ENCODE measurements around the gene ABR.
A peak's percentile ranks its signal among the peaks of the same experiment; 100 is the strongest.
"Not testable (repeated sequence)": the region's sequence is repeated elsewhere in the genome, so short reads cannot be mapped to it uniquely, and the experiment has no call there.

Gene ABR

DNA sequence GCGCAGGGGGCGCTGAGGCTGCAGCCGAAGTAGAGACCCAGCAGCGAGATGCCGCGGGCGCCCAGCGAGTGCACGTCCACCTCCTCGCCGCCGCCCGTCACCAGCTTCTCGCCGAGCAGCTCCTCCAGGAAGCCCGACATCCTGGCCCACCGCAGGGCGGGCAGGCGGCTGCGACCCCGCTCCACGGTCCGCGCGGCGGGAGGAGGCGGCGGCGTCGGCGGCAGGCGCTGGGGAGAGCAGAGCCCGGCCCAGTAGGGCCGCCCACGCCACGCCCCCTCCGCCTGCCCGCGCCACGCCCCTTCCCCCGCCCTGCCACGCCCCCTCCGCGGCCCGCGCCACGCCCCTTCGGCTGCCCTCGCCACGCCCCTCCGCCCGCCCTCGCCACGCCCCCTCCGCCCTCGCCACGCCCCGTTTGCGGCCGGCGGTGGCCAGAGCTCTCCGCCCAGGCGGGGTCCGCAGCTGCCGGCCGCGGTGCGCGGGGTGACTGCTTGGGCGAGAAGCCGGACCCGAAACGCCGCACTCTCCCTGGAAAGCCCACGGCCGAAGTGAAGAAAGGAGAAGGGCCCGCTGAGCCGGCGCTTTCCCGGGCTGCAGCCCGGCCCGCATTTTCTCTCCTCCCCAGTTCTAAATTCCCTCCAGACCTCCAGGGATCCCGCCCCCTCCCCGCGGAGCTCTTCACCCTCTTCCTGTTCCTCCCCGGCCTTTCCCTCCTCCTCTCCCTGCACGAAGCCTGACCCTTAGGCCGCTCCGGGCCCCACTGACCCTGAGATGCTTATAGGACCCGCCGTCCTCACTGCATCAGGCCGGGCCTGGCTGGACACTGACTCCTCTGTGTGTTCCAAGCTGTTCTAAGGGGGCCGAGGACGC, 200.0 kb downstream of the ABR start, which contains the start of gene NXN:
NXN (minus strand) TSS at position 238 of the 867 bp plus-strand sequence.
- DNase-seq, result peak; percentile 68 to 92

DNA sequence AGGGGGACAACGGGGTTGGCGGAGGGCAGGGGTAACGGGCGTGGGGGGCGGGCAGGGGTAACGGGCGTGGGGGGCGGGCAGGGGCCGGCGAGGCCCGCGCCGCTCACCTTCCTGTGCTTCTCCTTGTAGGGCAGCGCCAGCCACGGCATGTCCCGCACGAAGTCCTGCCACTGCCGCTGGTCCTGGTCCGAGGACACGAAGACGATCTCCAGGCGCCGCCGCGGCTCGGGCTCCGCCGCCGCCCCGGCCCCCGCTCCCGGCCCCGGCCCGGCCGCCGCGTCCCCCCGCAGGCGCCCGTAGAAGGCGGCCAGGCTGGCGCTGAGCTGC, 200.6 kb downstream of the ABR start:
- no peak for DNase-seq

DNA sequence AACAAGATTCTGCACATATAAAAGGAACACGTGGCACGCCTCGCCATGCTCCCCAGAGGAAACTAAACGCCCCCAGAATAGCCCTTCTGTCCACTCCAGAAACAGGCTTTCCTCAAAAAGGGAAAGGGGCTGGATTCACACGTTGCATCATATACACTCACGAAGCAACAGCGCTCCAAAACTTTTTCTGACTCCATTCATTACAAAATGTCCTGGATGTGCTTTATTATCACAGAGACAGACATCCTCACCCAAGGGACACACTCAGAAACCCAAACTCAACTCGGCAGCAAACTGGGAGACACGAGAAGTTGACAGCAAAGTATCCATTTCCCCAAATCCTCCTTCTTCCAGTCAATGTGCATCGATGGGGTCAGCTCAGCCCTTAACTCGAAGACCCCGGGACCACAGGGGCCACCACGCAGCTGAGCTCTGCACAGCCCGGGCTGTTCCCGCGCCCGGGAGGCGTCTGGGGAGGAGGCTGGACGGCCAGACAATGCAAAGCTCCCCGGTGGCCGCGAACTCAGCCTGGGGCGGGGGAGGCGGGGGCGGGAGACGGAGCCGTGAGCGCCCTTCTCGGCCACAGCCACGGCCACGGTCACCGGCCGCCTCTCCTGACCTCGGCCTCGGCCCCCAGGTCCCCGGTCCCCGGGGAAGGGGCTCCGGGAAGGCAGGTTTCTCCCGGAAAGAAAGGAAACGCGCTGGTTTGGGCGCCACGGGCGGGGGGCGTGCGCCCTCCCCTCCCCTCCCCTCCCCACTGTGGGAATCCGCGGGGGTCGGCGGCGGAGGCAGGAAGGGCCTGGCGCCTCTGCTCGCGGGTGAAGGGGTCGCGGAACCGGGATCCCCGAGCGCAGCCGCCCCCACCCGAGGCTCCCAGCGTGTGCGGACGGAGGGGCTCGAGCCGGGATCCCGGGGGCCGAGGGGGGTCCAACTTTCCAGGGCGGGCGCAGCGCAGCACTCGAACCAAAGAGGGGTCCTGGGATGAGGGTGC, 201.4 kb downstream of the ABR start:
- no peak for DNase-seq

DNA sequence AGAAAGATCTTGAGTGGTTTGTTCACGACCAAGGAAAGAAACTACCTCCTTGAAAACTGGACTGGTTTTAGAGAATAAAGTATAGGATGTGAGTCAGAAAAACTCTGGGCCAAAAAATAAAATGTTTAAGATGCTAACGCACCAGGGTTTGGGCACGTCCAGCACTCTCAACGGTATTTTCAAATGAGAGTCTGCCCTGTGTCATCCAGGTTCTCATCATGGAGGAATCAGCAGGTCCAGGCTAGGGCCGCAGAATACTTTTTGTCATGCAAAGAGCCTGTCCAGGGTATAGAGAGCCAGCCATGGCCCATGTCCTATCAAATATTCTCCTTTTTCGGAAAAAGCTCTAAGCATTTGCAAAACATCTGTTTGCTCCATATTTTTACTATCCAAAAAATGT, 202.6 kb downstream of the ABR start:
- no peak for DNase-seq

GRCh38 chr17:976312-976711, 203.5 kb downstream of the ABR start:
- DNase-seq, result no peak

DNA sequence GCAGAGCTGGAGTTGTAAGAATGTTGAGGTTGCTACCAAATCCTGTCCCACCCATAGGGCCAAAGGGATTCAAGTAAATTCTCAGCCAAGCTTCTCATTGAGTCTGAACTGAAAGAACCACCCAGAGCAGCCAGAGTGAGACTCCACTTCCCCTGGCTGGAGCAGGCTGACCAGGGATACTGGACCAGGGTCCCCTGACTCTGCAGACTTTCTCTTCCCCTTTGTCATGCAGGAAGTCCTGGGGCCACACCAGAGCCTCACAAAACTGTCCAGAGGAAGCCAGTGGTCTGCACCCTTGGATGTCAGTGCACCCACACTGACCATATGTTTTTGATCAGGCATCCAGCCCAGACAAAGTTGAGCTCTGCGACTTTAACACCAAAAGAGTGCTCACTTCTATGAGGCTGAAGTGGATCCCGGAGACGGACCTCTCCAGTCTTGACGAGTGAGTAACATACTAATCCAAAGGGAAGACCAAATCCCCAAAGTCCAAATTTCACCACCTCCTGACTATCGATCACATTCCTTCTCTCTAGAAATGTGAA, 204.3 kb downstream of the ABR start:
- DNase-seq, result peak; percentile 4 to 16

DNA sequence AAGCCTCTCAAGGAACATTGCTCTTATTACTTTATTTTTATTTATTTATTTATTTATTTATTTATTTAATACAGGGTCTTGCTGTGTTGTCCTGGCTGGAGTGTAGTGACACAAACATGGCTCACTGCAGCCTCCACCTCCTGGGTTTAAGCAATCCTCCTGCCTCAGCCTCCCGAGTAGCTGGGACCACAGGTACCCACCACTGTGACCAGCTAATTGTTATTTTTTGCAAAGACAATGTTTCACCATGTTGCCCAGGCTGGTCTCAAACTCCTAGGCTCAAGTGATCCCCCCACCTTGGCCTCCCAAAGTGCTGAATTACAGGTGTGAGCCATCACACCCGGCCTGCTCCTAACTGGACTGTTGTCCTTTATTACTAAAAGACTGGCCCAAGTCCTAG, 205.0 kb downstream of the ABR start:
- not testable (repeated sequence) for DNase-seq

DNA sequence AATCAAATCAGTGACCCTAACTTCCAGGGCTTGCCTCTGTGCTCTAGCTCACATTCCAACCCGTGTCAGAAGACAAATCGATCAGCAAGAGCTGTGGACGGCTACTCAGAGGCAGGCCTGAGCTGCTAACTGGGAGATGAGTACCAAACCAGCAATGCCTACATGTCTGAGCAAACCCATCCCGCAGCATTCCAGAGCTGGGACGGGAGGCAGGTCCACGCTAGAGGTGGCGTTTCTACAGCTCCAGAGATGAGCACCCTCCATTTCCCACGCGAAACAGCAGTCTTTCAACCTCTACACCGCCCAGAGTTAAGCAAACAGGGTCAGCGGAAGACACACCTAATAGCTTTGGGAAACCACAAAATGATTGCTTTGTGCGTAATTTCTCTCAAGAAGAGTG, 206.7 kb downstream of the ABR start:
- no peak for DNase-seq

DNA sequence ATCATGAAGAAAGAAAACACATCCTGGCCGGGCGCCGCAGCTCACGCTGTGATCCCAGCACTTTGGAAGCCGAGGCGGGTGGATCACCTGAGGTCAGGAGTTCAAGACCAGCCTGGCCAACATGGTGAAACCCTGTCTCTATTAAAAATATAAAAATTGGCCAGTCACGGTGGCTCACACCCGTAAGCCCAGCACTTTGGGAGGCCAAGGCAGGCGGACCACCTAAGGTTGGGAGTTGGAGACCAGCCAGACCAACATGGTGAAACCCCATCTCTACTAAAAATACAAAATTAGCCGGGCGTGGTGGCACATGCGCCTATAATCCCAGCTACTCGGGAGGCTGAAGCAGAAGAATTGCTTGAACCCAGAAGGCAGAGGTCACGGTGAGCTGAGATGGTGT, 207.9 kb downstream of the ABR start:
- not testable (repeated sequence) for DNase-seq

DNA sequence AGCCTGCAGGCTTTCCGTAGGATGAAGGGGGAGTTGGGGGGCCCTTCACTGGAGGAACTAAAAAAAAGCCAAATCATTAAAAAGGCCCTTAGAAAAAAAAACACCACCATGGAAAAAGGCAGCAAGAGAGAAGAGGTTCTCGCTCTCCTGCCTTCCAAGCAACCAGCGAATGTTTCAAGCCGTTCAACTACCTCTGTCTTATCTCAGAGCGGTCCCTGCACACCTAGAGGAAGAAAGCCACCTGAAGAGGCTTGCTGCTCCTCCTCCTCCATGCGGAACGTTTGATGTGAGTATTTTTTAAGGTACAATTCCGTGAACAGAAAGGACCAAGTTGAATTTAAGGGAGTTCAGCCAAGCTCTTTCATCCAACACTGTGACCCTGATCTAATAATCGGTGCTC, 209.4 kb downstream of the ABR start:
- no peak for DNase-seq

DNA sequence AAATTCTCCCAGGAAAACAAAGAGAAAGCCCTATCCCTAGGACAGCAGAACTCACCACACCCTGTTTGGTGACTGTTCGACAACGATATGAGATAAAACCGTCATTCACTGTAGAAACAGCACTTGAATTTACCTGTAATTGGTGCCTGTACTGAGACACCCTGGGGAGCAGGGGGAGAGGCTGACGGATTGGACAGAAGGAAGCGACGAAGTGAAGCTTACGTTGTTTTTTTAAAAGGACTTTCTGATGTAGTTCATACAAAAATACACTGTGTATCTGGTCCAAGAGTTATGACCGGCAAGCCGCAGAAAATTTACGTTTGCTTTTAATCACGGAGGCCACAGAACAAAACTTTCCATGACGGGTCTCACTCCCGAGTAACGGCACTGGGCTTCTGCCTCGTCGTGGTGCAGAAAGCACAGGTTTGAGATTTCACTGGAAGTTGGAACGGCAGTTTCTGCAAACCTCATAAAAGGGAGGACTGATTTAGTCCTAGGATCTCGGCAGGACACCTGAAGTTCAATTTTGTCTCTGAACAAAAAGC, 209.9 kb downstream of the ABR start:
- DNase-seq, result no peak

DNA sequence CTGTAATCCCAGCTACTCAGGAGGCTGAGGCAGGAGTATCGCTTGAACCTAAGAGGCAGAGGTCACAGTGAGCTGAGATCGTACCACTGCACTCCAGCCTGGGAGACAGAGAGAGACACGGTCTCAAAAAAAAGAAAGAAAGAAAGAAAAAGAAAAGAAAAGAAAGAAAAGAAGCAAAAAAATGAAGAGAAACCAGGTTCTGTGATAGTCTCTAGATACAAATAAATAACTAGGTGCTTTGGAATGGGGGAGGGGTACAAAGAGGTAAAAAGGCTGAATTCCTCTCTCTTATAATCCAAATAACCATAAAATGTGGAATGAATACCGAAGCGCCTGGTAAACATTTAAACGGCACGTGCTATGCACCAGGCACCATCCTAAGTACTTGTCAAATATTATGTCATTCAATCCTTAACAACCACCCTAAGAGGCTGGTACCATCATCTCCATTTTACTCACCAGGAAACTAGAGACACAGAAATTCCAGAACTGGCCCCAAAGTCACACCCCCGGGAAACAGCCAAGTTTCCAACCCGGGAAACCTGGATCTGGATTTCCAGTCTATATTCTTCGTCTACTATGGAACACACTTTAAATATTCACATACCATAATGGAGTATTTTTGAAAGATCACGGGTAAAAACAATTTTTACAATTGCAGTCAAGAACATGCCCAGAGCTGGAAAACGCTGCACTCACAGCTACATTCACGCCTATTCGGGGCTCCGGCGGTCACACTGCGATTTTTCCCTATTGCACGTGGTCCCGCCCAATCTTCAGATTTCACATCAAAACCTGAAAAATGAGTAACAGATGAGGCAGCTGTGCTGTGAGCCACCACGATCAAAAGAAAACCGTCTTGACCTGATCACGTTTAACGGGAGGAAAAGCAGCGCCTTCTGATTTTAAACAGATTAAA, 210.7 kb downstream of the ABR start:
- no peak for DNase-seq

DNA sequence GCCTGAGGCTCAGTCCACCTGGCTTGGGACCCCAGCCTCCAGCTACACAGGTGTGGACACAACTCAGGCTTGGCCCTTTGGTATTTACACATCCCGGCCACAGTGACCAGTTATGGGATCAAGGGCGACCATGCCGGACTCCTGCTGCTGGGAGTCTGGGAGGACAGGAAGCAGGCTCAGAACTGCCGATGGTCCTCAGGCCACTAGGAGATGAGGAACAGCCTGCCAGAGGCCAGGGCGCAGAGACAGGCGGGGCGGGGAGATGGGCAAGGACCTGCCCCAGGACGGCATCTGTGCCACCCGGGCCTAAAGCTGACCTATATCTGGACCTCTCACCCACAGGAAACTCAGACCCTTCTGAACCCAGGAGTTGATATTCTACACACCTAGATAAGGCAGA, 212.7 kb downstream of the ABR start:
- no peak for DNase-seq

GRCh38 chr17:965311-965989, 214.3 kb downstream of the ABR start:
- DNase-seq, result no peak

GRCh38 chr17:964876-965275, 214.9 kb downstream of the ABR start:
- no peak for DNase-seq

- DNase-seq, result no peak
Measured at GRCh38 chr17:962670-963069, 217.1 kb downstream of the ABR start.

- DNase-seq, result no peak
Measured at GRCh38 chr17:962166-962565, 217.6 kb downstream of the ABR start.

- DNase-seq, result no peak
Measured at GRCh38 chr17:958712-959451, 220.9 kb downstream of the ABR start.

GRCh38 chr17:957856-958421, 221.8 kb downstream of the ABR start:
- DNase-seq, result no peak

DNA sequence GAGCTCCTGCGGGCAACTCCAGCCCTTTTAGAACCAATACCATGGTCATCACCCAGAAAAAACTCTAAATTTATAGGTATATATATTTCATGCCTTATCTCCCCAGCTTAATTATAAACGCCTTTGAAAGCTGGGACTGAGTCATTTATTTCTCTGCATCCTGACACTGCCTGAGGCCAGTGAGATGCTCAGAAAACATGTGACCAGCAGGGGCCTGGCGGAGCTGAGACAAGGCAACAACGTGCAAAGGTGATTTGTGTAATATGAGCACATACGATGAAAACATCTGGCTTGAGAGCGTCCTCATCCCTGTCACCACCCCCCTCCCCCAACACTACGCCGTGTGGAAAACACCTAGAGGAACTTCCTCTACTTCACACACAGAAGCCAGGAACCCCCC, 222.9 kb downstream of the ABR start:
- DNase-seq, result no peak
